GM23338 (cell line): ENCODE data around the gene GPC5. TPM values are rescaled to one million over a fixed set of nuclear protein-coding genes. Genes with fewer than 3 reads are reported as not detected.

ENCODE experiments used
- ATAC-seq: fragments of 200-7000 bp; cut with Tn5 transposase; 3 replicates; pipeline ENCODE4 v1.9.1; 2020
- DNase-seq: peaks from one replicate; pipeline ENCODE4 v3.0.0-alpha.2; 2015; ENCODE audit warnings: low spot score
- H2AFZ ChIP-seq: fragments of 200-600 bp; sonication (generic); 2 replicates; pipeline ENCODE4 v1.8.0; 2016; ENCODE audit warnings: antibody characterized with exemption, mild to moderate bottlenecking, moderate library complexity
- H3F3A ChIP-seq: fragments of 200-600 bp; sonication (generic); replicated peaks from 2 replicates; pipeline ENCODE4 v1.8.0; 2017; ENCODE audit warnings: antibody characterized with exemption, mixed run types, low read depth
- H3K27ac ChIP-seq: fragments of 200-600 bp; sonication (generic); 2 replicates; pipeline ENCODE4 v1.6.1; 2016; ENCODE audit warnings: low read depth
- H3K27me3 ChIP-seq: fragments of 200-600 bp; sonication (generic); 2 replicates; pipeline ENCODE4 v1.8.0; 2016; ENCODE audit warnings: mild to moderate bottlenecking, mixed run types, moderate library complexity; ENCODE audit not compliant: insufficient read depth
- H3K36me3 ChIP-seq: fragments of 200-600 bp; sonication (generic); 2 replicates; pipeline ENCODE4 v1.8.0; 2016; ENCODE audit warnings: mild to moderate bottlenecking; ENCODE audit not compliant: insufficient read depth
- H3K4me1 ChIP-seq: fragments of 200-600 bp; sonication (generic); 2 replicates; pipeline ENCODE4 v1.8.0; 2016; ENCODE audit warnings: mild to moderate bottlenecking, moderate library complexity; ENCODE audit not compliant: insufficient read depth
- H3K4me2 ChIP-seq: fragments of 200-600 bp; sonication (generic); 2 replicates; pipeline ENCODE4 v1.7.1; 2017; ENCODE audit warnings: mixed run types
- H3K4me3 ChIP-seq: fragments of 200-600 bp; sonication (generic); 2 replicates; pipeline ENCODE4 v1.6.1; 2016; ENCODE audit warnings: mixed run types
- H3K79me2 ChIP-seq: fragments of 200-600 bp; sonication (generic); replicated peaks from 2 replicates; pipeline ENCODE4 v1.8.0; 2017; ENCODE audit warnings: mild to moderate bottlenecking; ENCODE audit not compliant: insufficient read depth
- H3K9me2 ChIP-seq: fragments of 200-600 bp; sonication (generic); 2 replicates; pipeline ENCODE4 v1.8.0; 2017; ENCODE audit not compliant: insufficient read depth
- H4K20me1 ChIP-seq: fragments of 200-600 bp; sonication (generic); replicated peaks from 2 replicates; pipeline ENCODE4 v1.8.0; 2017; ENCODE audit warnings: mild to moderate bottlenecking; ENCODE audit not compliant: insufficient read depth
- H3K27ac Mint-ChIP-seq: 2 replicates; pipeline ENCODE4 v1.8.0; 2020; ENCODE audit warnings: inconsistent platforms, mild to moderate bottlenecking, moderate library complexity, mixed read lengths
- H3K27me3 Mint-ChIP-seq: 3 replicates; pipeline ENCODE4 v1.8.0; 2022; ENCODE audit warnings: low read depth, mild to moderate bottlenecking, moderate library complexity, mixed read lengths, inconsistent platforms; ENCODE audit not compliant: insufficient read depth, poor library complexity
- H3K36me3 Mint-ChIP-seq: 3 replicates; pipeline ENCODE4 v1.8.0; 2021; ENCODE audit warnings: low read depth, mild to moderate bottlenecking, inconsistent platforms, moderate library complexity, mixed read lengths
- H3K4me1 Mint-ChIP-seq: 3 replicates; pipeline ENCODE4 v1.8.0; 2020; ENCODE audit warnings: mild to moderate bottlenecking, inconsistent platforms, mixed read lengths
- H3K4me3 Mint-ChIP-seq: 3 replicates; pipeline ENCODE4 v1.8.0; 2021; ENCODE audit warnings: moderate library complexity, mild to moderate bottlenecking, inconsistent platforms, mixed read lengths
- H3K9me3 Mint-ChIP-seq: 3 replicates; pipeline ENCODE4 v1.8.0; 2020; ENCODE audit warnings: moderate library complexity, mild to moderate bottlenecking, inconsistent platforms, mixed read lengths
- CREB1 ChIP-seq: fragments of 250-450 bp; sonication (Bioruptor Pico); IDR thresholded peaks from 2 replicates; pipeline ENCODE4 v1.5.0; 2020; ENCODE audit warnings: low read depth, mild to moderate bottlenecking, moderate library complexity
- ETS1 ChIP-seq: IDR thresholded peaks from 2 replicates; pipeline ENCODE4 v1.6.1; 2016; ENCODE audit warnings: antibody characterized with exemption
- EZH2 ChIP-seq: fragments of 200-600 bp; sonication (generic); IDR thresholded peaks from one replicate; pipeline ENCODE4 v1.8.0; 2017; ENCODE audit warnings: antibody characterized with exemption, mild to moderate bottlenecking, low read depth; ENCODE audit not compliant: unreplicated experiment
- EZH2phosphoT487 ChIP-seq: fragments of 200-600 bp; sonication (generic); IDR thresholded peaks from one replicate; pipeline ENCODE4 v1.8.1; 2018; ENCODE audit warnings: antibody characterized with exemption; ENCODE audit not compliant: unreplicated experiment
- JUNB ChIP-seq: IDR thresholded peaks from one replicate; pipeline ENCODE4 v1.6.1; 2016; ENCODE audit warnings: antibody characterized with exemption; ENCODE audit not compliant: unreplicated experiment
- NANOG ChIP-seq: IDR thresholded peaks from 2 replicates; pipeline ENCODE4 v1.6.1; 2016; ENCODE audit warnings: antibody characterized with exemption, borderline replicate concordance
- POLR2AphosphoS5 ChIP-seq: IDR thresholded peaks from 2 replicates; pipeline ENCODE4 v1.6.1; 2016; ENCODE audit warnings: antibody characterized with exemption, low read depth
- ZNF114 ChIP-seq: fragments of 250-450 bp; sonication (Bioruptor Pico); IDR thresholded peaks from 2 replicates; pipeline ENCODE4 v1.5.0; 2020; ENCODE audit warnings: mild to moderate bottlenecking, moderate library complexity
- ZNF462 ChIP-seq: fragments of 250-450 bp; sonication (Bioruptor Pico); IDR thresholded peaks from 2 replicates; pipeline ENCODE4 v1.5.0; 2020; ENCODE audit warnings: mild to moderate bottlenecking, moderate library complexity
- polyA plus RNA-seq: library from polyadenylated mRNA; unstranded; fragments of >200 nt; fragmentation: Nextera tagmentation; extraction: Ambion mirVana; gene quantifications from 2 replicates; pipeline ENCODE4 v1.2.1, GENCODE V29; 2016
- total RNA-seq: library from RNA; depleted of rRNA; stranded (reverse); fragments of >200 nt; shearing (Covaris generic); gene quantifications from 2 replicates; pipeline ENCODE4 v1.2.3, GENCODE V29; 2014

Gene GPC5
- total and polyA plus RNA-seq, 2 experiments from 2014 or later: 0.95 to 1.1 TPM

GRCh38 chr13:92671821-92672220 lies 1273.4 kb downstream of the GPC5 start:
- Histone ChIP-seq H3F3A (no peaks in the 10 kb centered on the region), H3K27me3 (no peaks in the 10 kb centered on the region), H4K20me1 (no peaks in the 10 kb centered on the region), H3K4me3 (no peak overlapping the region), H2AFZ (no peak overlapping the region), H3K4me2 (no peak overlapping the region), H3K36me3 (no peaks in the 10 kb centered on the region), H3K4me1 (no peaks in the 10 kb centered on the region), H3K9me2 (no peaks in the 10 kb centered on the region), H3K79me2 (no peaks in the 10 kb centered on the region), H3K27ac (no peak overlapping the region)
- no peaks in the 10 kb centered on the region for H3K9me3 Mint-ChIP-seq
- no peaks in the 10 kb centered on the region for H3K4me1 Mint-ChIP-seq
- no peak for ATAC-seq
- no peak overlapping the region for H3K4me3 Mint-ChIP-seq
- no peaks in the 10 kb centered on the region for H3K27me3 Mint-ChIP-seq
- no peaks in the 10 kb centered on the region for H3K36me3 Mint-ChIP-seq
- H3K27ac Mint-ChIP-seq: no peak overlapping the region
- DNase-seq: no peak
- TF ChIP-seq ZNF114 (CRISPR knock-in tag) (no peak), EZH2 (no peak), ETS1 (no peak), NANOG (no peak), ZNF462 (CRISPR knock-in tag) (no peak), POLR2AphosphoS5 (no peak), CREB1 (no peak), JUNB (no peak), EZH2phosphoT487 (no peak)
